GM12801 (cell line): Measurements from ENCODE around the gene SPI1.

Experiments
- TF ChIP-seq, protein P1 (sequence below): IDR thresholded peaks from one replicate; pipeline ENCODE4 v1.5.1; 2011; ENCODE audit warnings: control low read depth; ENCODE audit not compliant: insufficient read length; ENCODE audit errors: extremely low read depth

Gene SPI1

GRCh38 chr11:47359162-47359561 lies 19.2 kb downstream of the SPI1 start:
- TF ChIP-seq, protein P1, sequence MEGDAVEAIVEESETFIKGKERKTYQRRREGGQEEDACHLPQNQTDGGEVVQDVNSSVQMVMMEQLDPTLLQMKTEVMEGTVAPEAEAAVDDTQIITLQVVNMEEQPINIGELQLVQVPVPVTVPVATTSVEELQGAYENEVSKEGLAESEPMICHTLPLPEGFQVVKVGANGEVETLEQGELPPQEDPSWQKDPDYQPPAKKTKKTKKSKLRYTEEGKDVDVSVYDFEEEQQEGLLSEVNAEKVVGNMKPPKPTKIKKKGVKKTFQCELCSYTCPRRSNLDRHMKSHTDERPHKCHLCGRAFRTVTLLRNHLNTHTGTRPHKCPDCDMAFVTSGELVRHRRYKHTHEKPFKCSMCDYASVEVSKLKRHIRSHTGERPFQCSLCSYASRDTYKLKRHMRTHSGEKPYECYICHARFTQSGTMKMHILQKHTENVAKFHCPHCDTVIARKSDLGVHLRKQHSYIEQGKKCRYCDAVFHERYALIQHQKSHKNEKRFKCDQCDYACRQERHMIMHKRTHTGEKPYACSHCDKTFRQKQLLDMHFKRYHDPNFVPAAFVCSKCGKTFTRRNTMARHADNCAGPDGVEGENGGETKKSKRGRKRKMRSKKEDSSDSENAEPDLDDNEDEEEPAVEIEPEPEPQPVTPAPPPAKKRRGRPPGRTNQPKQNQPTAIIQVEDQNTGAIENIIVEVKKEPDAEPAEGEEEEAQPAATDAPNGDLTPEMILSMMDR = no peak

GRCh38 chr11:47358731-47359051 lies 19.7 kb downstream of the SPI1 start:
- TF ChIP-seq, protein P1 = no peak

DNA sequence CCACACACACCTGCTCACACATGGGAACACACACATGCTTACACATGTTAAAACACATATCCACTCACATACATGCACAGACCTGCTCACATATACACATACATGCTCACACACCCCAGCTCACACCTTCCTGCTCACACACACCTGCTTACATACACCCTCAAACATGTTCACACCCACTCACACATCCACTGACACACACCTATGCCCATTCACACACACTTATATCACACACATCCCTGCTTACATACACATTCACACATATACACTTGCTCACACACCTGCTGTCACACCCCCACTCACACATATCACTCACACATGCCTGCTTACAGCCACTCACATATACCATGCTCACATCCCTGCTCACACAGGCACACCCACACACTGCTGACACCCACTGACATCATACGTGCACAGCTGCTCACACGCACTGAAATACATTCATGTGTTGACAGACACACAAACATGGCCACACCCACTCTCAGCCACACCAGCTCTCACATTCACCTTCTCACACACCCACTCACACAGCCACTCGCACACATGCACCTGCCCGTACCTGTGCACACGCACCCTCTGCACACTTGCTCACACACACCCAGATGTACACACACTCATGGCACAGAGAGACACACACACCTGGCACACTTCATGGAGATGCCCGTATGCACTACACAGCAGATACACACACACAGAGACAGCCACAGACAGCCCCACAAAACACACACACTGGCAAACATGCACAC lies 20.2 kb downstream of the SPI1 start:
- TF ChIP-seq, protein P1 = no peak

GRCh38 chr11:47356998-47357329 lies 21.4 kb downstream of the SPI1 start:
- TF ChIP-seq, protein P1 = no peak

DNA sequence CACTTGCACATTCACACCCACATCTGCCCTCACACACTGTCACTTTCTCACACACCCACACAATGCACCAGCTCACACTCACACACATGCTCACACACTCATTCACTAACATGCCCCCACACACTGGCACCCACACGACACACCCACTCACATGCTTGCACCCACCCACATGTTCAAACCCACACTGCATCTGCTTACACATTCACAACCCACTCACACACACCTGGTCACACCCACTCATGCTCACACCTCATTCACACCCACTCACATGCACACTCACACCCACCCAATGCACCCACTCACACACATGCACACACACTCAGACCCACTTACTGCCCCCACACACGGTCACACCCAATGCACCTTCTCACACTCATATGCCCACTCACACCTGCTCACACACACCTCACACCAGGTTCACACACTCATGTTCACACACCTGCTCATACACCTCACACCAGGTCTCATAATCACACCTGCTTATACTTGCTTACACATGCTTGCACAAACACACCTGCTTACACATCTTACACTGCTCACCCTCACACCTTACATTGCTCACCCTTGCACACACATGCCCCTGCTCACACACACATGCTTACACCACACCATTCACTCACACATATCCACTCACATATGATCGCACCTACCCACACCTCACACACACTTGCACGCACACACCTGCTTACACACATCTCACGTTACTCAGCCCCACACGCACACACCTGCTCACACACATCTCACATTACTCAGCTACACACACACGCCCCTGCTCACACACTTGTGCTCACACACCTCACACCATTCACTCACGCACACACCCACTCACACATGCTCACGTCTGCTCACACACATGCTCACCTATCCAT lies 22.0 kb downstream of the SPI1 start:
- TF ChIP-seq, protein P1 = no peak

DNA sequence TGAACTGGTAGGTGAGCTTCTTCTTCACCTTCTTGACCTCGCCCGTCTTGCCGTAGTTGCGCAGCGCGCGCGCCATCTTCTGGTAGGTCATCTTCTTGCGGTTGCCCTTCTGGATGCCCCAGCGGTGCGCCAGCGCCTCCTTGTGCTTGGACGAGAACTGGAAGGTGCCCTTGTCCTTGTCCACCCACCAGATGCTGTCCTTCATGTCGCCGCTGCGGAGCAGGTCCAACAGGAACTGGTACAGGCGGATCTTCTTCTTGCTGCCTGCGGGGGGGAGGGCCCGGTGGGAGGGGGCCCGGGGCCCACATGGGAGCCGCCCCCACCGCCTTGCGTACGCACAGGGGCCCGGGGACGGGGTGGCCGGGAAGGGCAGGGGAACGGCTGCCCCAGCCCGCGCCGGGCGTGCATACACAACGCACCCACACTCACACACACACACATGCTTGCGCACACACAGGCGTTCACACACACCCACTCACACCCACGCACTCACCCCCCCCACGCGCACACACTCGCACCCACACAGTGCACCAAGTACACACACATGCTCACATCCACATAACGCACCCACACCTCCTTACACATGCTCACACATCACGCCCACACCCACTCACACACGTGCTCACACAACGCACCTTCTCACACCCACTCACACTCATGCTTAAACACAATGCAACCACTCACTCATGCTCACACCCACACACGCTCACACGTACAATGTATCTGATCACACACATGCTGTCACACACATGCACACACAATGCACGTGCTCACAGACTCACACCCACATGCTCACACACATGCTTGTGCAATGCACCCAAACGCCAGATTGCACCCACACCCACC lies 22.8 kb downstream of the SPI1 start:
- TF ChIP-seq, protein P1 = no peak

GRCh38 chr11:47354913-47355282 lies 23.4 kb downstream of the SPI1 start:
- TF ChIP-seq, protein P1 = no peak
